ENCODE data around the gene OPA1.

GRCh38 chr3:193660171-193660570 is 67.2 kb downstream of the OPA1 start:
- TF ChIP-seq POLR2A (IDR thresholded peaks at IDR 0.05): no peak
- TF ChIP-seq CTCF (IDR thresholded peaks at IDR 0.05): no peak
- TF ChIP-seq POLR2AphosphoS5 (IDR thresholded peaks at IDR 0.05; ENCODE audit: insufficient read depth in 1 of 2, low read depth in 1 of 2): no peak
